OCI-LY7 (cell line): Measurements from ENCODE around the gene S100A2. TPM values are rescaled to one million over a fixed set of nuclear protein-coding genes. Genes with fewer than 3 reads are reported as not detected.

Experiments
- BruUV-seq: library from RNA; stranded (reverse); fragments of 400-500 nt; replicated peaks from 2 replicates; lab custom pipeline; 2021; lab: Mats Ljungman, UMichigan
- CTCF ChIA-PET: fragments of 300-600 bp; sonication (Branson Sonifier 250); formaldehyde crosslinking; loops from one replicate; lab custom pipeline; 2022; ENCODE audit warnings: antibody characterized with exemption; ENCODE audit not compliant: unreplicated experiment; lab: Charles Lee
- POLR2A ChIA-PET: fragments of 300-600 bp; sonication (Branson Sonifier 250); formaldehyde crosslinking; loops from one replicate; lab custom pipeline; 2022; ENCODE audit warnings: antibody characterized with exemption; lab: Charles Lee
- DNase-seq: peaks from one replicate; pipeline ENCODE4 v3.0.0-alpha.2; 2015; ENCODE audit warnings: low spot score
- H2AFZ ChIP-seq: fragments of 200-600 bp; sonication (generic), shearing (Covaris generic); 2 replicates; pipeline ENCODE4 v1.6.1; 2014; ENCODE audit warnings: mild to moderate bottlenecking, antibody characterized with exemption, low read length, moderate library complexity
- H3K27ac ChIP-seq: fragments of 200-600 bp; sonication (generic); 2 replicates; pipeline ENCODE4 v1.5.1; 2014; ENCODE audit warnings: mixed run types, low read depth, mild to moderate bottlenecking, moderate library complexity, low read length, inconsistent platforms; ENCODE audit not compliant: poor library complexity, severe bottlenecking
- H3K36me3 ChIP-seq: fragments of 200-600 bp; sonication (generic); 2 replicates; pipeline ENCODE4 v1.6.1; 2014; ENCODE audit warnings: mild to moderate bottlenecking, antibody characterized with exemption, low read length, moderate library complexity, mixed read lengths; ENCODE audit not compliant: insufficient read depth
- H3K4me1 ChIP-seq: fragments of 200-600 bp; sonication (generic); 2 replicates; pipeline ENCODE4 v1.5.1; 2014; ENCODE audit warnings: mild to moderate bottlenecking, low read length; ENCODE audit not compliant: insufficient read depth, poor library complexity, severe bottlenecking
- H3K4me2 ChIP-seq: fragments of 200-600 bp; sonication (generic); 2 replicates; pipeline ENCODE4 v1.6.1; 2014; ENCODE audit warnings: mild to moderate bottlenecking, low read length
- H3K4me3 ChIP-seq: fragments of 200-600 bp; sonication (generic); 2 replicates; pipeline ENCODE4 v1.5.1; 2014; ENCODE audit warnings: mild to moderate bottlenecking, low read depth, low read length; ENCODE audit not compliant: poor library complexity, severe bottlenecking
- H3K79me2 ChIP-seq: fragments of 200-600 bp; sonication (generic); 2 replicates; pipeline ENCODE4 v1.6.1; 2016; ENCODE audit warnings: low read depth, mild to moderate bottlenecking, low read length, moderate library complexity, mixed read lengths; ENCODE audit not compliant: insufficient read depth
- H3K9me2 ChIP-seq: fragments of 200-600 bp; sonication (generic); 2 replicates; pipeline ENCODE4 v1.6.1; 2016; ENCODE audit warnings: mild to moderate bottlenecking, low read length, mixed read lengths; ENCODE audit not compliant: insufficient read depth
- H3K9me3 ChIP-seq: fragments of 200-600 bp; sonication (generic); 2 replicates; pipeline ENCODE4 v1.6.1; 2014; ENCODE audit warnings: mild to moderate bottlenecking, mixed run types, low read length, mixed read lengths
- H4K20me1 ChIP-seq: fragments of 200-600 bp; sonication (generic); 2 replicates; pipeline ENCODE4 v1.6.1; 2014; ENCODE audit warnings: mild to moderate bottlenecking, antibody characterized with exemption, low read length, moderate library complexity, mixed read lengths; ENCODE audit not compliant: insufficient read depth
- CTCF ChIP-seq: fragments of 200-600 bp; sonication (generic); conservative IDR thresholded peaks from 2 replicates; pipeline ENCODE4 v1.5.1; 2014; ENCODE audit warnings: mild to moderate bottlenecking, antibody characterized with exemption, low read length, moderate library complexity, mixed read lengths
- EZH2phosphoT487 ChIP-seq: fragments of 200-600 bp; sonication (generic); IDR thresholded peaks from 2 replicates; pipeline ENCODE4 v1.6.1; 2018; ENCODE audit warnings: low read depth, borderline replicate concordance, mild to moderate bottlenecking, mixed run types, antibody characterized with exemption, low read length, moderate library complexity, mixed read lengths
- intact Hi-C: fragments of 100-400 bp; cut with micrococcal nuclease; formaldehyde crosslinking; loops from one replicate; pipeline ENCODE4 v1.10.0; 2022; ENCODE audit not compliant: unreplicated experiment
- total RNA-seq, 2 experiments: library from RNA; depleted of rRNA in 1 of 2; stranded (reverse); fragments of >200 nt in 1 of 2; shearing (Covaris generic) in 1 of 2; gene quantifications; 2 replicates each; pipeline ENCODE4 v1.2.3, GENCODE V29; 2014 to 2022

S100A2 gene
- total RNA-seq, 2 experiments from 2014 or later, result 1.4 TPM; not detected in 1

GRCh38 chr1:153515504-153516394 is 49.9 kb downstream of the S100A2 start:
- TF ChIP-seq CTCF (no peak), EZH2phosphoT487 (no peak)
- peaks cover 7% of the 10 kb centered on the region for H3K4me1 ChIP-seq
- ChIA-PET POLR2A (interaction anchor here (0.6 kb wide), 1 partner anchor 174 kb away, joined by 3 read pairs; no protein-coding TSS in a partner anchor), CTCF (no interaction called here)
- intact Hi-C loops, result loop anchor here (10.0 kb wide), 2 partner anchors 159 to 469 kb away; partner anchors contain the start of genes ILF2, NPR1 and RAB13
- no peaks in the 10 kb centered on the region for H4K20me1 ChIP-seq
- H3K4me3 ChIP-seq, result no peak overlapping the region
- H3K4me2 ChIP-seq, result no peak overlapping the region
- no peak overlapping the region for H2AFZ ChIP-seq
- BruUV-seq, result no TSS peak
- H3K9me3 ChIP-seq, result no peaks in the 10 kb centered on the region
- no peak for DNase-seq
- no peaks in the 10 kb centered on the region for H3K9me2 ChIP-seq
- no peak overlapping the region for H3K27ac ChIP-seq
- no peaks in the 10 kb centered on the region for H3K79me2 ChIP-seq
- H3K36me3 ChIP-seq, result no peaks in the 10 kb centered on the region

- H3K9me3 ChIP-seq, result no peaks in the 10 kb centered on the region
- H3K79me2 ChIP-seq, result no peaks in the 10 kb centered on the region
- H3K4me3 ChIP-seq, result no peak overlapping the region
- H2AFZ ChIP-seq, result no peak overlapping the region
- H3K27ac ChIP-seq, result no peak overlapping the region
- H3K36me3 ChIP-seq, result no peaks in the 10 kb centered on the region
- intact Hi-C loops, result loop anchor here (10.0 kb wide), 2 partner anchors 161 to 471 kb away; partner anchors contain the start of genes ILF2, NPR1 and RAB13
- ChIA-PET CTCF (no interaction called here), POLR2A (no interaction called here)
- TF ChIP-seq EZH2phosphoT487 (no peak), CTCF (no peak)
- H3K9me2 ChIP-seq, result no peaks in the 10 kb centered on the region
- no TSS peak for BruUV-seq
- no peaks in the 10 kb centered on the region for H4K20me1 ChIP-seq
- no peak for DNase-seq
- H3K4me1 ChIP-seq, result peaks cover 6% of the 10 kb centered on the region
- no peak overlapping the region for H3K4me2 ChIP-seq
Observed at GRCh38 chr1:153513666-153514065, 52.0 kb downstream of the S100A2 start.

GRCh38 chr1:153513023-153513422 is 52.6 kb downstream of the S100A2 start:
- 0 out of 2 replicates have a peak, but pooled peaks have one; percentile 16 for TF ChIP-seq CTCF
- TF ChIP-seq EZH2phosphoT487, result no peak
- Histone ChIP-seq H3K4me3 (no peak overlapping the region), H3K4me2 (no peak overlapping the region), H2AFZ (no peak overlapping the region), H3K27ac (no peak overlapping the region), H4K20me1 (no peaks in the 10 kb centered on the region), H3K79me2 (no peaks in the 10 kb centered on the region), H3K4me1 (no peaks in the 10 kb centered on the region), H3K9me3 (no peaks in the 10 kb centered on the region), H3K36me3 (no peaks in the 10 kb centered on the region), H3K9me2 (no peaks in the 10 kb centered on the region)
- no peak for DNase-seq
- no TSS peak for BruUV-seq
- ChIA-PET POLR2A (no interaction called here), CTCF (no interaction called here)
- intact Hi-C loops, result loop anchor here (10.0 kb wide), 2 partner anchors 162 to 472 kb away; partner anchors contain the start of genes ILF2, NPR1 and RAB13
